NCI-H2029 treated with DMSO at 0.1 percent for 48 hours (cell line): ENCODE measurements around the gene TCF7L1.
"Not testable (repeated sequence)": the region's sequence is repeated elsewhere in the genome, so short reads cannot be mapped to it uniquely, and the experiment has no call there.

Experiments
- DNase-seq: peaks from one replicate; lab custom pipeline; 2025; lab: John Stamatoyannopoulos, UW

The TCF7L1 gene

DNA sequence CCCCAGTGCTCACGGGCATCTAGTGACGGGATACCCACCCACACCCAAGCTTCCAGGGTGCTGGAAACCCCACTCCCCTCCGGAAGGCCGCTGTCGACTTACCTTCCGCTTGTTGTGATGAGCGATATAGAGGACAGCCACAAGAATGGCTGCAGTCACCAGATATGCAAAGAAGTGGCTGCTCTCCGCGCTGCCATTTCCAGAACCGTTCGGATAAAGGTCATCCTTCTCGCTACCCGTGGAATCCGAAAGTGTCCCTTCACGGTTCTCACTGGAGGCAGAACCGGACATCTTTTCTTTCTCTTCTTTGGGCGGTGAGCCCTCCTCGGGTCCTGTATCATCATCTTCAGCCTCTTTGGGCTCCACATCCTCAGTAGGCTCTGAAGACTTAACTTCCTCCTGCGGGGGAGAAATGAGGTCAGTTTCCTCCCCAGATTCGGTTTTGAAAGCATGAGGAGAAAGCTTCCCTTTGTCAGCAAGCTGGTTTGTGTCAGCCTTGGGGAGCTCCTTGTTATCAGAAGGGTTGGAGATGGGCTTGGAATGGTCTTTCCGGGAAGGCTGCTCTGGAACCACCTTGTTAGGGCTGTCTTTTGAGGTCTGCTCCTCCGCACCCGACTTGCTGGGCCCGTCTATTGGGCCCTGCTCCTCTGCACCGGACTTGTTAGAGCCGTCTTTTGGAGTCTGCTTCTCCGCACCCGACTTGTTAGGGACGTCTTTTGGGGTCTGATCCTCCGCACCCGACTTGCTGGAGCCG lies 193.4 kb downstream of the TCF7L1 start:
- DNase-seq, result no peak

DNA sequence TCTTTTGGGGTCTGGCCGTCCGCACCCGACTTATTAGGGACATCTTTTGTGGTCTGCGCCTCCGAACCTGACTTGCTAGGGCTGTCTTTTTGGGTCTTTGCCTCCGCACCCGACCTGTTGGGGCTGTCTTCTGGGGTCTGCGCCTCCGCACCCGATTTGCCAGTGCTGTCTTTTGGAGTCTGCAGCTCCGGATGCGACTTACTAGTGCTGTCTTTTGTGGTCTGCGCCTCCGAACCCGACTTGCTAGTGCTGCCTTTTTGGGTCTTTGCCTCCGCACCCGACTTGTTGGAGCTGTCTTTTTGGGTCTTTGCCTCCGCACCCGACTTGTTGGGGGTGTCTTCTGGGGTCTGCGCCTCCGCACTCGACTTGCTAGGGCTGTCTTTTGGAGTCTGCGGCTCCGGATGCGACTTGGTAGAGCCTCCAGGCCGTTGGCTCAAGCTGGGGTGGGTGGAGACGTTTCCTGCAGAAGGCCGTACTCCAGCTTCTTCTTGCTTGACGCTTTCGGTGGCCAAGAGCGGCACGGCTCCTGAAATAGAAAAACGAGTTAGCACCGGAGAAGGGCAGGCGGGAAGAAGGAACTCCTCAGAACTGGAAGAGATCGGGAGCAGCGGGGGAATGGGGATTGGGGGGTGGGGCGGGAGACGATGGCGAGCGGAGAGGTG lies 194.1 kb downstream of the TCF7L1 start:
- DNase-seq, result no peak

DNA sequence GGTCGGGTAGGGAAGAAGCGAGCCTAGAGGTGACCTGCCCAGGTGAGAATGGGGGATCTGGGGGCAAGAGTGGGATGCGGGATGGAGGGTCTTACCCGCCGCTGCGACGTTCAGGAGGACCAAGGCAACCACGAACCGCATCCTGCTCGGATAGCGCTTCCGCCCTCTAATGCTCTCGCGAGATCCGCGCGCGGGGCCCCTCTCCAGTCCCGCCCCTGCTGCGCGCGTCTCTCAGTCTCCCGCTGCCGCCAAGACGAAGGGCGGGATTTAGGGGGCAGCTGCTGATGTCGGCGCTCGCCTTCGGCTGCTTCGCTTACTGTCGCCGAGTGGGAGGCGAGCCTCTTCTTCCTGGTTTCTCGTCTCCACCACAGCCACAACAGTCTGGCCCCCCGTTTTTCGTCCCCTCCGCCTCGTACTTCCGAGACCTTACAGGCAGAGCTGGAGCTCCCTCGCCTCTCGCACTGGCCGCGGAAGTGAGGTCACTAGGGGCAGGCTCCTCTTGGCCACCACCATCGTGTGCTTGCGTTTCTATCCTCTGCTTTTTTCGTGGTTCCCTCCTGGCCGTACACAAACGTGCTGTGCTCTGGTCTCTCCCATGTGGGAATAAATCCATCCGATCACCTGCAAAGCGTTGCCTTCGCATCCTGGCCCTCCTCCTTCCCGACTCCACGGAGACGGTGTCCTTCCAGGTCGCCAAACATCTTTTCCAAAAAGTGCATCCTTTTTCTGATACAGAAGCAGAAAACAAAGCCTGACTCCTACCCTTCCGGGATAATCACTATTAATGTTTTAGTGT lies 194.8 kb downstream of the TCF7L1 start, which contains the start of gene TGOLN2:
TGOLN2 (minus strand) TSS at position 168 of the 796 bp plus-strand sequence; CDS start at position 141, 27 bp downstream.
- DNase-seq, result peak; percentile 73

DNA sequence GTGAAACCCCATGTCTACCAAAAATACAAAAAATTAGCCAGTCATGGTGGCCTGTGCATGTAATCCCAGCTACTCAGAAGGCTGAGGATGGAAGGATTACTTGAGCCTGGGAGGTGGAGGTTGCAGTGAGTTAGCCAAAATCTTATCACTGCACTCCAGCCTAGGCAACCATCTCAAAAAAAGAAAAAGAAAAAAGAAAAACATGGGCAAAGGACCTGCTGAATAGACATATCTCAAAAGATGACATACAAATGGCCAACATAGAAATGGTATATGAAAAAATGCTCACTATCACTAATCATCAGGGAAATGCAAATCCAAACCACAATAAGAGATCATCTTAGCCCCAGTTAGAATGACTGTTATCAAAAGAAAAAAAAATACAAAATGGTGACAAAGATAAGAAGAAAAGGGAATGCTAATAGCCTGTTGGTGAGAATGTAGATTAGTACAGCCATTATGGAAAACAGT lies 196.0 kb downstream of the TCF7L1 start:
- DNase-seq, result no peak

DNA sequence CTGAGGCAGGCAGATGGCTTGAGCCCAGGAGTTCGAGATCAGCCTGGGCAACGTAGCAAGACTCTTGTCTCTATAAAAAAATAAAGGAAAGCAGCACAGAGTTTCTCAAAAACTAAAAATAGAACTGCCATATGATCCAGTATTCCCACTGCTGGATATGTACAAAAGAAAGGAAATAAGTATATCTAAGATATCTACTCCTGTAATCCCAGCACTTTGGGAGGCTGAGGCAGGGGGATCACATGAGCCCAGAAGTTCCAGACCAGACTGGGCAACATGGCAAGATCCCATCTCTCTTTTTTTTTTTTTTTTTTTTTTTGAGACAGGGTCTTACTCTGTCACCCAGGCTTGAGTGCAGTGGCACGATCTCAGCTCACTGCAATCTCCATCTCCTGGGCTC lies 196.5 kb downstream of the TCF7L1 start:
- DNase-seq, result not testable (repeated sequence)

DNA sequence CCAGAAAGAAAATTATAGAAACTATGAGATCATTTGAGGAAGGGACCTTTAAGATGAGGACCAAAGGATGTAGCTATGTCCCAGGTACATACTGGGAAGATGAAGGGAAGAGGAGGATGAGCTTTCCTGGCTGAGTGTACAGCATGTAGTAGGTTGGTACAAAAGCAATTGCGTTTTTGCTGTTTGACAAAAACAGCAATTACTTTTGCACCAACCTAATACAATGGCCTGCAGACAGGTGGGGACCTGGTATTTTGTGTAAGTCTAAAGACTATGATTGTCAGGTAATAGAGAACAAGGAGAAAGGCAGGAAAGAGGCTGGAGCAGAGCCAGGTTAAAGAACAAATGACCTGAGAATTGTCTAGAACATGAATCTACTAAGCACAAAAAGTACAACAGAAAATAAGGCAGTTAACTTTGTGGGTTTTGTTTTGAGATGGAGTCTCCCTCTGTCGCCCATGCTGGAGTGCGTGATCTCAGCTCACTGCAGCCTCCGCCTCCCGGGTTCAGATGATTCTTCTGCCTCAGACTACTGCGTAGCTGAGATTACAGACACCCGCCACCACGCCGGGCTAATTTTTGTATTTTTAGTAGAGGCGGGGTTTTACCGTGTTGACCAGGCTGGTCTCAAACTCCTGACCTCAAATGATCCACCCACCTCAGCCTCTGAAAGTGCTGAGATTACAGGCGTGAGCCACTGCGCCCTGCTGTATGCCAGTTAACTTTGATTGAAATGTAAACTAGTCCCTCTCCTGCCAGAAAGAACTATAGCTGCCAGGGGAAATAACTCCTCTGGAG lies 197.8 kb downstream of the TCF7L1 start:
- DNase-seq, result no peak

DNA sequence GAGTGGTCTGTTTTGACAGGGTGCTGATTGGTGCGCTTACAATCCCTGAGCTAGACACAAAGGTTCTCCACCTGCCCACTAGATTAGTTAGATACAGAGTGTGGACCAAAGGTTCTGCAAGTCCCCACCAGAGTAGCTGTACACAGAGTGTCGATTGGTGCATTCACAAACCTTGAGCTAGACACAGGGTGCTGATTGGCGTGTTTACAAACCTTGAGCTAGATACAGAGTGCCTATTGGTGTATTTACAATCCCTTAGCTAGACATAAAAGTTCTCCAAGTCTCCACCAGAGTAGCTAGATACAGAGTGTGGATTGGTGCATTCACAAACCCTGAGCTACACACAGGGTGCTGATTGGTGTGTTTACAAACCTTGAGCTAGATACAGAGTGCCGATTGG lies 200.7 kb downstream of the TCF7L1 start:
- DNase-seq, result not testable (repeated sequence)

DNA sequence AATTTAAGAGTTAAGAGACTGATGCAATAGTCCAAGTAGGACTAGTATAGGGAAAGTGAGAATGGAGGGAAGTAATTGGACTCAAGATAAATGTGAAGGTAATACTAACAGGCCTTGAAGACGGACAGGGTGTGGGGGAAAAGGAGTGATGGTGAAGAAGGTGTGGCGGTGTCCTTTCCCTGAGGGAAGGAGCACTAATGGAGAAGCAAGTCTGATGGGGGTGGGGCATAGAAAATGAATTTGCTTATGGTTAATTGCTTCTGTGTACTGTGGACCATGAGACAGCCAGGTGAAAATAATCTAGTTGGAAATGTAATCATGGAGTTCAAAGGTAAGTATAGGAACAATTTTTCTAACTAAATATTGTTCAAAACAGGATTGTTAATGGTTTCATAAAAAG lies 201.7 kb downstream of the TCF7L1 start:
- no peak for DNase-seq

DNA sequence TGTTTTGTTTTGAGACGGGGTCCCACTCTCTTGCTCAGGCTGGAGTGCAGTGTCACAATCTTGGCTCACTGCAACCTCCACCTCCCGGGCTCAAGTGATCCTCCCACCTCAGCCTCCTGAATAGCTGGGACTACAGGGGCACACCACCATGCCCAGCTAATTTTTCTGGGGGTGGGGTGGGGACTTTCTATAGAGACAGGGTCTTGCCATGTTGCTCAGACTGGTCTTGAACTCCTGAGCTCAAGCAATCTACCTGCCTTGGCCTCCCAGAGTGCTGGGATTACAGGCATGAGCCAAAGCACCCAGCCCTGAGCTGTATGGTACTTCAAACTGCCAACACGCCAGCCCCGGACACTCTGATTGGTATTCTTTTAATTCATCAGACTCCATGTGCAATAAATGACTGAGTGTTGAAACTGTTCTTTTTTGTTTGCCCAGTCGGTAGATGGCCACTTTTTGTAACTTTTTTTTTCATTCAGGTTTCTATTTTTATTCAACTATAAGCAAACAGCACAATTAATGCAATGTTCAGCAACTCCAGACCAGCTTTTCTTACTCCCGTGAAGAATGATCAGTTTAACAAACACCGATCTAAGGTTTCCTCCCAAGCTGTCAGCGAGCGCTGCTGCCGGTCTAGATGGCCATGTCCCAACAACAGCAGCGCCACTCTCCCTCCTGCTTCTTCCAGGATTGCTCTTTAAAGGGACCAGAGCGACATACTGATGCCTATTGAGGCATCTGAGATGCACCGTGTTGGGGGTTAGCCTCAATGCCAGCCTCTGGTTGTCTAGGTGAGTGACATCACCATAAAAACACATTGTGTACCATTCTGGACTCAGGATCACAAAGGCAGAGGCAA lies 207.1 kb downstream of the TCF7L1 start:
- no peak for DNase-seq

DNA sequence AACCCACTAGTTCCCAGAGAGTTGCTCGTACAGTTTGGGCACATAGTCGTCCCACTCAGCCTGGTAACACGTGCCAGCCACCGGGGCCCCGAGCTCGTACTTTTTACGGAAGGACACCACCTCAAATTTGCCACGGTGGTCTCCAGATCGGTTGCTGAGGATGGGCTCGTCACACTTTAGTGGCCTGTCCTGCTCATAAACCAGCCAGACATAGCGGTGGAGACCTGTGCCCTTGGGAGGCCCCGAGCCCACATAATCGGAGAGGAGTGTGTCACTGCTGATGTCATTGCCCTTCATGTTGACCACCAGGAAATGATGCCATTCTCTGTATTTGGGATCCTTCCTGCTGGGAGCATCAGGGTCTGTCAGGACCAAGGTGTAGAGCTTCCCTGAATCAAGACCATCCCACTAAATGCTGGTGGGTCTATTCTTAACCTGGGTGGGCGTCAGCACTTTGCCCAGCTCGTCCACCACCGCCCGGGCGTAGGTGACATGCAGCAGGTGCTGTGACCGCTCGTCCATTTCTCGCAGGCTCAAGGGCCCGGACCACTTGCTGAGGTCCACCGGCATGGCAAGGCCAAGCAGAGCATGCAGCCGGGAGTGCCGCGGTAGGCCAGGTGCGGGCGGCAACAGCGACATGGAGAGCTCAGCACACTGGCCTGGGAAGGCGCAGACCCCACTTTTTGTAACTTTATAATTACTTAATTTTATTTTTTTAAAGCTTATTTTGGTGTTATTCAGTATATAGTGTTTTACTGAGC lies 208.3 kb downstream of the TCF7L1 start:
- no peak for DNase-seq

DNA sequence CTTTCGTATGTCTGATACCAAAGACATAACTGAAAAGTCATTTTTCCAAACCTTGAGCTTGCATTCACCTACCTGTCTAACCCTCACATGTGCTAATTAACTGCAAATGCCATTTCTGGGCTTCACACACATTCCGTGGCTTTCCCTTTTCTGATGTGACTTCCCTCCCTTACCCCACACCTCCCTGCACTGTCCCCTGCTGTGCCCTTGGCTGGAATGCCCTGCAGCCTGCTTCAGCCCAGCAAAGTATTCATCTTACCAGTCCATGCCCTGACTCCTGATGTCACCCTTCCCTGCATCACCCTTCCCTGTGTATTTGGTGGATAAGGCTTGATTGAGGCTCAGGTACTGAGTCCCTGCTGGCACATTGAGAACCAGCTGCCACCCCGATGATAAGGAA lies 209.0 kb downstream of the TCF7L1 start:
- no peak for DNase-seq

DNA sequence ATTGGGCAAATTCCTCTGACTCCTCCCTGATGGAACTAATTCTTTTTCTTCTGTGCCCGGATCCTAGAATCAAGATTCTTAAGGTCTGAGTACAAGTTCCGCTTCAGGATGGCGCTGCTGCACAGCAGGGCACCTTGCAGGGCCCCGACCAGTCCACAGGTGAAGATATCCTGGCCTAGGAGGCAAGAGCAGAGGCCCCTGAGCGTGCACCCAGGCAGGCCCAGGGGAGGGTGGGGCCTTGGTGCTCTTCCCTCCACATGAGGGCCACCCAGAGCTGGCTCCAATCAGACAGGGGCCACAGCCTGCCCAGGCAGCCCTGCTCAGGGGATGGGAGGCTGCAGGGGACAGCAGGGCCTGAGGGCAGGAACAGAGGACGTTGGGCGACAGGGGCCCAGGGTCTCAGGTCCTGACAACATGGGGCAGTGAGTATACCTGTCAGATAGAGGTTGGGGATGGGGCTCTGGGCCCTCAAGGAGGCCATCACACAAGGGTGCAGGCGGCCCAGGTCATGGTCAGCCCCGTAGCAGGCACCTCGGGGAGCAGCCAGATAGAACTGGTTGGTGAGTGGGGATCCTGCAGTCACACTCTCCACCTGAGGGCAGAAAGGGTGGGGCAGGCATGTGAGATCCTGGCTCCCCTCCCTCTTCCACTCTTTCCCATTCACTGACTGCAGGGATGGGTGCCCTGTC lies 210.2 kb downstream of the TCF7L1 start:
- not testable (repeated sequence) for DNase-seq

DNA sequence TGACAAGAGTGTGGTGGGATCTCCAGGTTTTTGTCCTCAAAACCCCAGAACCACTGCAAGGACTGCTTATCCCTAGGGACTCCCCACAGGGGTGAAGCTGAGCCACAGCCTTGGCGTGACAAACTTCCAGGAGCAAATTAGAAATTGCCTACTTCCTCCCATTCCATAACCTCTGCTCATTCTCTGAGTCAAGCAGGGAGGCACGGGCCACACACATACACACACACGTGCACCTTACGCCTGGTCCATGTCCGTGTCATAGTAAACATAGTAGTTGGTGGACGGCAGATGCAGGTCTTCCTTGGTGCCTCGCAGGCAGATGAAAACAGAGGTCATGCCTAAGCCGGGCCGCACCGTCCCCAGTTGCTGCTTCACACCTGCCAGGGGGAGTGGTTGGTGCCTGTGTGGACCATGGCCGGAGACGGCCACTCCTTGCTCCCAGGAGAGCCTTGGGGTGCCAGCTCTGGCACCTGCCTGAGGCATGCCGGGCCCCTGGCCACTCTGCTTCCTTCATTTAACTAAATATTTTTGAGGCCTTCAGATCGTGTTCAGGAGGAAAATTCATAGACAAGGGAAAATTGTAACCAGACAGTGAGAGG lies 211.3 kb downstream of the TCF7L1 start:
- no peak for DNase-seq

DNA sequence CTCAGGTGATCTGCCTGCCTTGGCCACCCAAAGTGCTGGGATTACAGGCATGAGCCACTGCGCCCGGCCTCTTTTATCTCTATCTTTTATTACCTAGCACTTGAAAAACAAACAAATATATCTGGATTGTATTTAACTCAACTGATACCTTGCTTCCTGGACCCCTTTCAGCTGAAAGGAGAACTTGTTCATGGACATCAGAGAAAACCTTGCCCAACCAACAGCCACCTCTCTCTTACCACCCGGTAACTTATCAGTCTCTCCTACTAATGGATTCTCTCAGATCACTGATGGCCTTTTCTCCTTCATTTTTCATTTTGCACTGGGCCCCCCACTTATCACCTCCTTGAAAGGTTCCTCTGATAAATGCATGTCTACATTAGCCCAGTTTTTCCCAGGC lies 214.4 kb downstream of the TCF7L1 start:
- DNase-seq, result no peak

DNA sequence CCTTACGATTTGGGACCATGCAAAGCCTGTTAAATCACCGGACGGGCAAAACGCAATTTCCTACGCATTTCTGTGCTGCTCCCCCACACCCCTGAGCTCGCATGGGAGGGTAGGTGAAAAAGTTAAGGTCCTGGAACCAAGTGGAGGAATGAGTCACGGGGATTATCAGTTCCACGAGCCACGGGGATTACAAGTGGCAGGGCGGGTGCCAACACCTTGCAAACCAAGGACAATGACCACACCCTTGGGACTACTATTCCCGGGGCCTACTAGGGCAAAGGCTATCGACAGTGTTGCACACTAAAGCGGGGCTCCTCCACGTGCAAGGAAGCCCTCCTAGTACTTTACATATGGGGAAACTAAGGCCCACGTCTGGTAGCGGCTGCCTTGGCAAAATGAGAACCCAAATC lies 220.7 kb downstream of the TCF7L1 start:
- no peak for DNase-seq

DNA sequence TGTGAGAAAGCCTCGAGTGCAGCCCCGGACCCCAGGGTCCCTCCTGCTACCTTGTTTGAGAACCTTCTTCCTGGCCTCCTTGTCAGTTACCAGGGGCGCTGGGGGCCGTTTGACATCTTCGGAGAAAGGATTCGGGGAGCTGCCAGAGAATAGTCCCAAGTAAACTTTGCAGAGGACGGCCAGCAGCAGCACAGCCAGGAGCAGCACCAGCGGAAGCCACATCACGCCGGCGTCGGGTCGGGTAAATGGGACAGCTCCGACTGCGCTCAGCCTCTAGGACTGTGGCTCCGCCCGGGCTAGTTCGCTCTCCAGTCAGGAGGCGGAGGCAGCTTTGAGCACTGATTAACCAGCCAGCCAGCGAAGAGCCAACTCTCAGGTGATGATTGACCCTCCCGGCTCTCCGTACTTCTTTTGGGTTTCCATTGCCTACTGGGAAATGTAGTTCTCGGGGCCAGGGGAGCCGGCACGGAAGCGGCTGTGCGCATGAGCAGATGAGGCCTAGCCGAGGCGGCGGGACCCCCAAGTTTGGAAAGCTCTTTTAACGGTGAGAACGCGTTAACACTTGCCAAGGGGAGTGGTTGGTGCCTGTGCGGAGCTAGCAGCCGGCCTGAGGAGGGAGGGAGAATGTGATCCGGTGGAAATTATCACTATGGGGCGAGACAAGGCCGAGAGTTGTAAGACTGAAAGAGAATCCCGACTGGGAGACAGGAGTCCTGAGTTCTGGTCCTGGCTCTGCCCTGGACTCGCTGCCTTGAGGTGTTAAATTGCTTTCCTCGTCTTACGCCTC lies 221.3 kb downstream of the TCF7L1 start, which contains the start of the genes ELMOD3 and RETSAT:
ELMOD3 (plus strand) TSS at position 484 of the 787 bp plus-strand sequence. CDS start 2,430 bp downstream, outside the sequence.
RETSAT (minus strand) TSS at position 243 of the 787 bp plus-strand sequence; CDS start at position 222, 21 bp downstream.
- DNase-seq, result peak; percentile 96

DNA sequence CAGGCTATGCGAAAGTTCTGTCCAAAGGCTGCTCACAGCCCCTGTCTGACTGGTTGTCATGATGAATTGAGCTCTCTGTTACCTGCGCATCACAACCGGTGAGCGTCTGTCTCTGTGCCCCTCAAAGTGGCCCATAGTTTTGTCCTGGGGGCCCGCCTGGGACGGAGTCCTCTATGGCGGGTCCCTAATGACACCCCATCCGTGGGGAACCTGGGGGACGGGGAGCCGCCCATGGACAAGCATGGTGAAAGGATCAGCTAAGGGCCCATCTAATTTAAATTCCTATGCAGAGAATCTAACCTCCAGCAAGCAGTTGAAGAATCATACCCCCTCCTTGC lies 221.8 kb downstream of the TCF7L1 start:
- DNase-seq, result no peak

DNA sequence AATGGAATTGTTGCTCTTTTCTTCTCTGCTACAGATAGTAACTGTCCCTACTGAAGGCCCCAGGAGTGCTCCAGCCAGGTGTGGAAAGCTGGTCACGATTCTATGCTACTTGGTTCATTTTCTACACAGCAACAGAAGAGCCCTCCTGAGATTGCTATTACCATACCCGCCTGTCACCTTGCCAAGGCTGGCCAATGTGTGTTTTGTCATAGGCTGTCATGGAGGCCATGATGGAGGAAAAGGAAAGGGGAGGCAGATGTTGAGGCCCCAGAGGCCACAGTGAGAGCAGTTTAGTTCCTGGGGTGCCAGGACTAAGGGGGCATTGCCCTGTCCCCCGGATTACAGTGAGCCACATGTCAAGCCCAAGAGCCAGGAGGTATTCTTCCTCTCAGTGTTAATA lies 222.3 kb downstream of the TCF7L1 start:
- no peak for DNase-seq
